IMR-90 (cell line): Measurements from ENCODE around the gene STAP2. TPM values are rescaled to one million over a fixed set of nuclear protein-coding genes. Genes with fewer than 3 reads are reported as not detected.

Source experiments
- ATAC-seq: fragments of 200-7000 bp; cut with Tn5 transposase; 2 replicates; pipeline ENCODE4 v1.9.1; 2020; ENCODE audit warnings: low read depth, mild to moderate bottlenecking, moderate library complexity
- BruUV-seq: library from RNA; stranded (reverse); fragments of 400-500 nt; replicated peaks from 2 replicates; lab custom pipeline; 2021; lab: Mats Ljungman, UMichigan
- CTCF ChIA-PET: fragments of 300-600 bp; formaldehyde crosslinking; extraction: SDS; loops from one replicate; lab custom pipeline; 2021; ENCODE audit warnings: antibody characterized with exemption; lab: Yijun Ruan, JAX
- POLR2A ChIA-PET: fragments of 300-600 bp; sonication (Branson Sonifier 250); formaldehyde crosslinking; loops from one replicate; lab custom pipeline; 2022; ENCODE audit warnings: antibody characterized with exemption; ENCODE audit not compliant: unreplicated experiment; lab: Charles Lee
- DNase-seq: peaks from one replicate; pipeline ENCODE4 v3.0.0; 2013
- H2AFZ ChIP-seq: replicated peaks from 2 replicates; pipeline ENCODE3; 2013; ENCODE audit warnings: low read length, mild to moderate bottlenecking; ENCODE audit not compliant: poor library complexity
- H2AK5ac ChIP-seq: 2 replicates; pipeline ENCODE4 v1.6.1; 2013; ENCODE audit warnings: low read depth, low read length, inconsistent platforms
- H2AK9ac ChIP-seq: replicated peaks from 2 replicates; pipeline ENCODE3; 2013; ENCODE audit warnings: mild to moderate bottlenecking, low read depth, low read length, moderate library complexity; ENCODE audit not compliant: poor library complexity
- H2BK120ac ChIP-seq: 2 replicates; pipeline ENCODE4 v1.6.1; 2013; ENCODE audit warnings: low read depth, low read length, inconsistent platforms
- H2BK15ac ChIP-seq: 3 replicates; pipeline ENCODE4 v1.6.1; 2013; ENCODE audit warnings: low read depth, low read length, inconsistent platforms
- H2BK20ac ChIP-seq: 2 replicates; pipeline ENCODE4 v1.6.1; 2013; ENCODE audit warnings: low read depth, mild to moderate bottlenecking, inconsistent platforms, low read length, moderate library complexity
- H2BK5ac ChIP-seq: 2 replicates; pipeline ENCODE4 v1.6.1; 2013; ENCODE audit warnings: mild to moderate bottlenecking, low read depth, low read length, inconsistent platforms; ENCODE audit not compliant: poor library complexity, severe bottlenecking
- H3K14ac ChIP-seq: replicated peaks from 2 replicates; pipeline ENCODE4 v1.6.1; 2013; ENCODE audit warnings: low read depth, low read length, inconsistent platforms
- H3K18ac ChIP-seq: 2 replicates; pipeline ENCODE4 v1.6.1; 2013; ENCODE audit warnings: low read depth, low read length, control low read depth
- H3K23ac ChIP-seq: 2 replicates; pipeline ENCODE4 v1.6.1; 2013; ENCODE audit warnings: low read depth, low read length, inconsistent platforms
- H3K27ac ChIP-seq: 2 replicates; pipeline ENCODE4 v1.5.1; 2013; ENCODE audit warnings: mild to moderate bottlenecking, control low read depth, low read length; ENCODE audit not compliant: insufficient read depth
- H3K27me3 ChIP-seq: 2 replicates; pipeline ENCODE4 v1.6.1; 2013; ENCODE audit warnings: low read length; ENCODE audit not compliant: control insufficient read depth, insufficient read depth
- H3K36me3 ChIP-seq: 2 replicates; pipeline ENCODE4 v1.6.1; 2013; ENCODE audit warnings: low read length, mixed read lengths; ENCODE audit not compliant: control insufficient read depth, insufficient read depth
- H3K4ac ChIP-seq: 2 replicates; pipeline ENCODE4 v1.6.1; 2013; ENCODE audit warnings: low read depth, low read length, inconsistent platforms
- H3K4me1 ChIP-seq: 2 replicates; pipeline ENCODE4 v1.6.1; 2013; ENCODE audit warnings: low read length, mixed read lengths; ENCODE audit not compliant: control insufficient read depth, insufficient read depth
- H3K4me2 ChIP-seq: 2 replicates; pipeline ENCODE4 v1.6.1; 2013; ENCODE audit warnings: low read depth, mild to moderate bottlenecking, control low read depth, low read length, moderate library complexity
- H3K4me3 ChIP-seq: 2 replicates; pipeline ENCODE4 v1.5.1; 2013; ENCODE audit warnings: low read depth, mild to moderate bottlenecking, control low read depth, low read length, moderate library complexity; ENCODE audit not compliant: insufficient read depth
- H3K56ac ChIP-seq: 2 replicates; pipeline ENCODE4 v1.6.1; 2013; ENCODE audit warnings: low read length, inconsistent platforms; ENCODE audit not compliant: insufficient read depth; ENCODE audit errors: extremely low read depth
- H3K79me1 ChIP-seq, 2 experiments: 2 replicates each; pipeline ENCODE4 v1.6.1; 2013; ENCODE audit warnings: low read length in 2 of 2, inconsistent platforms in 1 of 2, low read depth in 1 of 2
- H3K9ac ChIP-seq: 2 replicates; pipeline ENCODE4 v1.6.1; 2013; ENCODE audit warnings: low read depth, low read length, control low read depth
- H3K9me1 ChIP-seq: 2 replicates; pipeline ENCODE4 v1.6.1; 2013; ENCODE audit warnings: low read length, inconsistent platforms; ENCODE audit not compliant: insufficient read depth
- H3K9me3 ChIP-seq: 2 replicates; pipeline ENCODE4 v1.6.1; 2013; ENCODE audit warnings: low read length; ENCODE audit not compliant: control insufficient read depth, insufficient read depth
- H4K20me1 ChIP-seq: 2 replicates; pipeline ENCODE4 v1.6.1; 2013; ENCODE audit warnings: low read length, inconsistent platforms; ENCODE audit not compliant: insufficient read depth
- H4K5ac ChIP-seq: 2 replicates; pipeline ENCODE4 v1.6.1; 2013; ENCODE audit warnings: mild to moderate bottlenecking, low read depth, low read length, control low read depth
- H4K8ac ChIP-seq, 2 experiments: 2 replicates each; pipeline ENCODE4 v1.6.1; 2013; ENCODE audit warnings: low read depth in 2 of 2, low read length in 2 of 2, control low read depth in 1 of 2, inconsistent platforms in 1 of 2
- H4K91ac ChIP-seq: 2 replicates; pipeline ENCODE4 v1.6.1; 2013; ENCODE audit warnings: low read depth, low read length, inconsistent platforms; ENCODE audit not compliant: insufficient read depth
- BHLHE40 ChIP-seq: fragments of 150-350 bp; IDR thresholded peaks from 2 replicates; pipeline ENCODE4 v1.6.1; 2016; ENCODE audit warnings: mild to moderate bottlenecking, low read depth, low read length
- CEBPB ChIP-seq: IDR thresholded peaks from 2 replicates; pipeline ENCODE4 v1.6.1; 2012; ENCODE audit warnings: low read depth, low read length, improper control_type of control experiment
- CHD1 ChIP-seq: IDR thresholded peaks from 2 replicates; pipeline ENCODE4 v1.6.1; 2012; ENCODE audit warnings: low read depth, low read length, improper control_type of control experiment
- ELK1 ChIP-seq: fragments of 150-350 bp; IDR thresholded peaks from 2 replicates; pipeline ENCODE4 v1.6.1; 2016; ENCODE audit warnings: low read depth, mild to moderate bottlenecking, low read length, moderate library complexity, borderline replicate concordance
- FOS ChIP-seq: fragments of 150-350 bp; IDR thresholded peaks from 2 replicates; pipeline ENCODE4 v1.6.1; 2016; ENCODE audit warnings: low read depth, low read length
- MAFK ChIP-seq: IDR thresholded peaks from 2 replicates; pipeline ENCODE4 v1.6.1; 2012; ENCODE audit warnings: low read depth, low read length, improper control_type of control experiment
- MAZ ChIP-seq: IDR thresholded peaks from 2 replicates; pipeline ENCODE4 v1.6.1; 2012; ENCODE audit warnings: low read depth, mild to moderate bottlenecking, low read length, improper control_type of control experiment, moderate library complexity, borderline replicate concordance
- MXI1 ChIP-seq: IDR thresholded peaks from 2 replicates; pipeline ENCODE4 v1.6.1; 2012; ENCODE audit warnings: low read depth, mild to moderate bottlenecking, low read length, moderate library complexity, borderline replicate concordance
- NFE2L2 ChIP-seq: fragments of 150-350 bp; IDR thresholded peaks from 2 replicates; pipeline ENCODE4 v1.6.1; 2016; ENCODE audit warnings: low read depth, mild to moderate bottlenecking, low read length
- POLR2A ChIP-seq: IDR thresholded peaks from 2 replicates; pipeline ENCODE4 v1.6.1; 2012; ENCODE audit warnings: mild to moderate bottlenecking, low read depth, low read length
- RAD21 ChIP-seq: IDR thresholded peaks from 2 replicates; pipeline ENCODE4 v1.6.1; 2012; ENCODE audit warnings: low read length, improper control_type of control experiment
- RCOR1 ChIP-seq: IDR thresholded peaks from 2 replicates; pipeline ENCODE4 v1.6.1; 2012; ENCODE audit warnings: mild to moderate bottlenecking, low read length, improper control_type of control experiment; ENCODE audit not compliant: insufficient replicate concordance
- RFX5 ChIP-seq: IDR thresholded peaks from 2 replicates; pipeline ENCODE4 v1.8.0; 2012; ENCODE audit warnings: low read depth, mild to moderate bottlenecking, low read length, moderate library complexity
- SMC3 ChIP-seq: fragments of 150-350 bp; IDR thresholded peaks from 2 replicates; pipeline ENCODE4 v1.6.1; 2016; ENCODE audit warnings: low read depth, mild to moderate bottlenecking, antibody characterized with exemption, low read length, moderate library complexity
- USF2 ChIP-seq: fragments of 150-350 bp; IDR thresholded peaks from 2 replicates; pipeline ENCODE4 v1.6.1; 2017; ENCODE audit warnings: mild to moderate bottlenecking, antibody characterized with exemption, low read length, low read depth
- WGBS, 2 experiments: methylation state at CpG; one replicate each; pipeline versions ENCODE4 v1.1.5 to v1.1.7; 2013; ENCODE audit warnings: missing lambda C conversion rate in 2 of 2; ENCODE audit not compliant: insufficient read length in 1 of 2; ENCODE audit errors: extremely low coverage in 2 of 2; 5-methylcytosine and 5-hydroxymethylcytosine counted together
- dilution Hi-C: fragments of 300-500 bp; cut with HindIII; formaldehyde crosslinking; loops from one replicate; pipeline ENCODE4 v1.14.3; 2018; ENCODE audit warnings: low sequenced_read_pairs; ENCODE audit not compliant: unreplicated experiment
- in situ Hi-C: fragments of 300-500 bp; cut with MboI; formaldehyde crosslinking; loops from 3 replicates; pipeline ENCODE4 v1.14.3; 2019; ENCODE audit warnings: low sequenced_read_pairs, inconsistent platforms, mixed read lengths
- intact Hi-C: fragments of 100-400 bp; cut with micrococcal nuclease; formaldehyde crosslinking; loops from 2 replicates; pipeline ENCODE4 v1.10.0; 2022
- polyA plus RNA-seq, 3 experiments: library from polyadenylated mRNA; depleted of rRNA; stranded (reverse); fragments of >200 nt; gene quantifications; 2 replicates each; pipeline ENCODE4 v1.2.3, GENCODE V29; 2012; ENCODE audit warnings: low replicate concordance in 1 of 3
- total RNA-seq: library from RNA; depleted of rRNA; stranded (reverse); fragments of >200 nt; gene quantifications from 2 replicates; pipeline ENCODE4 v1.2.3, GENCODE V29; 2012
- TF ChIP-seq, protein P1 (sequence below): conservative IDR thresholded peaks from 2 replicates; pipeline ENCODE4 v1.5.1; 2012; ENCODE audit warnings: mild to moderate bottlenecking, low read depth, low read length, improper control_type of control experiment

STAP2 gene
- total and polyA plus RNA-seq, 2 of the 4 experiments (the other 2 are of a cell fraction) = 1.3 to 3.4 TPM

GRCh38 chr19:4319067-4319718 lies 19.4 kb downstream of the STAP2 start:
- no TSS peak for BruUV-seq
- no peak for DNase-seq

More at GRCh38 chr19:4319067-4319718, 19.4 kb downstream of the STAP2 start:
- H2AFZ ChIP-seq = no peak overlapping the region
- POLR2A ChIA-PET = no interaction called here
- H4K5ac ChIP-seq = no peak overlapping the region
- H3K9me1 ChIP-seq = no peaks in the 10 kb centered on the region
- H3K36me3 ChIP-seq = no peaks in the 10 kb centered on the region; the same call in 1 of the 2 replicates
- H3K18ac ChIP-seq = no peak overlapping the region
- ATAC-seq = no peak
- H4K91ac ChIP-seq = no peak overlapping the region
- H3K4me3 ChIP-seq = no peak overlapping the region
- no peak overlapping the region for H2BK5ac ChIP-seq
- CTCF ChIA-PET = no interaction called here
- no peak overlapping the region for H4K8ac ChIP-seq
- in situ Hi-C loops = no loop called here
- no peak overlapping the region for H2BK120ac ChIP-seq
- H3K27ac ChIP-seq = no peak overlapping the region
- no peak overlapping the region for H2AK5ac ChIP-seq
- TF ChIP-seq RCOR1 (no peak), MAZ (no peak), RFX5 (no peak), MXI1 (no peak), POLR2A (no peak), BHLHE40 (no peak), CEBPB (no peak), NFE2L2 (no peak), SMC3 (no peak), ELK1 (no peak), RAD21 (no peak), FOS (no peak), CHD1 (no peak), USF2 (no peak), MAFK (no peak)
- TF ChIP-seq, protein P1, sequence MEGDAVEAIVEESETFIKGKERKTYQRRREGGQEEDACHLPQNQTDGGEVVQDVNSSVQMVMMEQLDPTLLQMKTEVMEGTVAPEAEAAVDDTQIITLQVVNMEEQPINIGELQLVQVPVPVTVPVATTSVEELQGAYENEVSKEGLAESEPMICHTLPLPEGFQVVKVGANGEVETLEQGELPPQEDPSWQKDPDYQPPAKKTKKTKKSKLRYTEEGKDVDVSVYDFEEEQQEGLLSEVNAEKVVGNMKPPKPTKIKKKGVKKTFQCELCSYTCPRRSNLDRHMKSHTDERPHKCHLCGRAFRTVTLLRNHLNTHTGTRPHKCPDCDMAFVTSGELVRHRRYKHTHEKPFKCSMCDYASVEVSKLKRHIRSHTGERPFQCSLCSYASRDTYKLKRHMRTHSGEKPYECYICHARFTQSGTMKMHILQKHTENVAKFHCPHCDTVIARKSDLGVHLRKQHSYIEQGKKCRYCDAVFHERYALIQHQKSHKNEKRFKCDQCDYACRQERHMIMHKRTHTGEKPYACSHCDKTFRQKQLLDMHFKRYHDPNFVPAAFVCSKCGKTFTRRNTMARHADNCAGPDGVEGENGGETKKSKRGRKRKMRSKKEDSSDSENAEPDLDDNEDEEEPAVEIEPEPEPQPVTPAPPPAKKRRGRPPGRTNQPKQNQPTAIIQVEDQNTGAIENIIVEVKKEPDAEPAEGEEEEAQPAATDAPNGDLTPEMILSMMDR = no peak
- no peaks in the 10 kb centered on the region; a peak in 1 of 4 replicates for H3K79me1 ChIP-seq
- H3K23ac ChIP-seq = no peak overlapping the region
- H3K4ac ChIP-seq = no peak overlapping the region
- no peak overlapping the region for H2AK9ac ChIP-seq
- no peaks in the 10 kb centered on the region for H3K27me3 ChIP-seq
- H2BK15ac ChIP-seq = no peak overlapping the region
- peaks cover 3% of the 10 kb centered on the region; the same call in 1 of the 2 replicates for H3K9me3 ChIP-seq
- H3K4me2 ChIP-seq = no peak overlapping the region
- intact Hi-C loops = no loop called here
- no peak overlapping the region for H3K56ac ChIP-seq
- H3K14ac ChIP-seq = no peak overlapping the region
- H4K20me1 ChIP-seq = no peaks in the 10 kb centered on the region
- H2BK20ac ChIP-seq = no peak overlapping the region
- dilution Hi-C loops = no loop called here
- H3K9ac ChIP-seq = no peak overlapping the region
- 100% methylated on average over 2 of the region's 2 CpGs; no CpG with 5 or more reads in 1 of the 2 experiments for WGBS, 2 experiments
- no peaks in the 10 kb centered on the region for H3K4me1 ChIP-seq
